ENCODE measurements around the gene NADK.

NADK gene

GRCh38 chr1:1768249-1768992 lies 9.8 kb downstream of the NADK start:
- Mint-ChIP-seq H3K4me1 (ENCODE audit: low read depth in 2 of 2) (peaks cover 6 to 9% of the 10 kb centered on the region in 2 donors), H3K36me3 (ENCODE audit: insufficient read depth) (peaks cover 45% of the 10 kb centered on the region), H3K27me3 (no peaks in the 10 kb centered on the region), H3K27ac (peak overlapping the region; percentile 69 to 86), H3K9me3 (no peaks in the 10 kb centered on the region), H3K4me3 (no peak overlapping the region)
- DNase-seq, result no peak
- ATAC-seq (replicated peaks), result no peak

- no peak overlapping the region for H3K4me3 Mint-ChIP-seq
- DNase-seq (no peak), ATAC-seq (replicated peaks) (no peak)
- H3K4me1 Mint-ChIP-seq (ENCODE audit: low read depth in 2 of 2), result peaks cover 5 to 6% of the 10 kb centered on the region in 2 donors
- no peaks in the 10 kb centered on the region for H3K27me3 Mint-ChIP-seq
- no peaks in the 10 kb centered on the region for H3K9me3 Mint-ChIP-seq
- H3K27ac Mint-ChIP-seq, result no peak overlapping the region
- H3K36me3 Mint-ChIP-seq (ENCODE audit: insufficient read depth), result peaks cover 45% of the 10 kb centered on the region
These were observed 13.3 kb downstream of the NADK start for GRCh38 chr1:1764876-1765470.

GRCh38 chr1:1763657-1764621 lies 14.3 kb downstream of the NADK start:
- DNase-seq (no peak), ATAC-seq (replicated peaks) (peak; percentile 42)
- Mint-ChIP-seq H3K27me3 (no peaks in the 10 kb centered on the region), H3K27ac (no peak overlapping the region), H3K4me1 (ENCODE audit: low read depth in 2 of 2) (peaks cover 4 to 12% of the 10 kb centered on the region in 2 donors), H3K36me3 (ENCODE audit: insufficient read depth) (peaks cover 52% of the 10 kb centered on the region), H3K4me3 (no peak overlapping the region), H3K9me3 (no peaks in the 10 kb centered on the region)

- ATAC-seq (replicated peaks) (no peak), DNase-seq (no peak)
- Mint-ChIP-seq H3K4me3 (no peak overlapping the region), H3K27ac (peak overlapping the region in 1 of 2 donors; percentile 81), H3K27me3 (no peaks in the 10 kb centered on the region), H3K36me3 (ENCODE audit: insufficient read depth) (peaks cover 56% of the 10 kb centered on the region), H3K4me1 (ENCODE audit: low read depth in 2 of 2) (peaks cover 5 to 16% of the 10 kb centered on the region in 2 donors), H3K9me3 (no peaks in the 10 kb centered on the region)
These were observed 16.5 kb downstream of the NADK start for GRCh38 chr1:1761504-1762376.

GRCh38 chr1:1760715-1761114 lies 17.6 kb downstream of the NADK start:
- H3K27ac Mint-ChIP-seq, result peak overlapping the region in 1 of 2 donors; percentile 81
- ATAC-seq (replicated peaks) (no peak), DNase-seq (no peak)
- H3K27me3 Mint-ChIP-seq, result no peaks in the 10 kb centered on the region
- no peaks in the 10 kb centered on the region for H3K9me3 Mint-ChIP-seq
- peaks cover 53% of the 10 kb centered on the region for H3K36me3 Mint-ChIP-seq (ENCODE audit: insufficient read depth)
- H3K4me1 Mint-ChIP-seq (ENCODE audit: low read depth in 2 of 2), result peaks cover 5 to 16% of the 10 kb centered on the region in 2 donors
- no peak overlapping the region for H3K4me3 Mint-ChIP-seq

GRCh38 chr1:1760345-1760650 lies 18.0 kb downstream of the NADK start:
- no peak for DNase-seq
- Mint-ChIP-seq H3K27ac (no peak overlapping the region), H3K36me3 (ENCODE audit: insufficient read depth) (peaks cover 49% of the 10 kb centered on the region), H3K27me3 (no peaks in the 10 kb centered on the region), H3K9me3 (no peaks in the 10 kb centered on the region), H3K4me1 (ENCODE audit: low read depth in 2 of 2) (peaks cover 5 to 16% of the 10 kb centered on the region in 2 donors), H3K4me3 (no peak overlapping the region)
- no peak for ATAC-seq (replicated peaks)

GRCh38 chr1:1759456-1760344 lies 18.6 kb downstream of the NADK start:
- peaks cover 51% of the 10 kb centered on the region for H3K36me3 Mint-ChIP-seq (ENCODE audit: insufficient read depth)
- DNase-seq (no peak), ATAC-seq (replicated peaks) (no peak)
- peak overlapping the region in 1 of 2 donors; percentile 75 for H3K27ac Mint-ChIP-seq
- H3K27me3 Mint-ChIP-seq, result no peaks in the 10 kb centered on the region
- H3K9me3 Mint-ChIP-seq, result no peaks in the 10 kb centered on the region
- H3K4me3 Mint-ChIP-seq, result no peak overlapping the region
- H3K4me1 Mint-ChIP-seq (ENCODE audit: low read depth in 2 of 2), result peaks cover 5 to 16% of the 10 kb centered on the region in 2 donors

GRCh38 chr1:1758692-1759455 lies 19.4 kb downstream of the NADK start:
- H3K4me1 Mint-ChIP-seq (ENCODE audit: low read depth in 2 of 2), result peaks cover 5 to 13% of the 10 kb centered on the region in 2 donors
- ATAC-seq (replicated peaks) (no peak), DNase-seq (no peak)
- H3K27ac Mint-ChIP-seq, result peak overlapping the region in 1 of 2 donors; percentile 75
- peaks cover 46% of the 10 kb centered on the region for H3K36me3 Mint-ChIP-seq (ENCODE audit: insufficient read depth)
- H3K4me3 Mint-ChIP-seq, result no peak overlapping the region
- no peaks in the 10 kb centered on the region for H3K27me3 Mint-ChIP-seq
- H3K9me3 Mint-ChIP-seq, result no peaks in the 10 kb centered on the region

GRCh38 chr1:1758059-1758621 lies 20.1 kb downstream of the NADK start:
- H3K27ac Mint-ChIP-seq, result peak overlapping the region in 1 of 2 donors; percentile 84
- ATAC-seq (replicated peaks) (no peak), DNase-seq (no peak)
- peaks cover 38% of the 10 kb centered on the region for H3K36me3 Mint-ChIP-seq (ENCODE audit: insufficient read depth)
- peaks cover 5 to 13% of the 10 kb centered on the region in 2 donors for H3K4me1 Mint-ChIP-seq (ENCODE audit: low read depth in 2 of 2)
- no peaks in the 10 kb centered on the region for H3K27me3 Mint-ChIP-seq
- H3K4me3 Mint-ChIP-seq, result no peak overlapping the region
- H3K9me3 Mint-ChIP-seq, result no peaks in the 10 kb centered on the region

GRCh38 chr1:1757422-1758058 lies 20.7 kb downstream of the NADK start:
- Mint-ChIP-seq H3K36me3 (ENCODE audit: insufficient read depth) (peaks cover 35% of the 10 kb centered on the region), H3K4me1 (ENCODE audit: low read depth in 2 of 2) (peaks cover 5 to 13% of the 10 kb centered on the region in 2 donors), H3K27ac (peak overlapping the region in 1 of 2 donors; percentile 84), H3K9me3 (no peaks in the 10 kb centered on the region), H3K27me3 (no peaks in the 10 kb centered on the region), H3K4me3 (no peak overlapping the region)
- DNase-seq, result no peak
- ATAC-seq (replicated peaks), result no peak
